Measurements from ENCODE around the gene DNAJC3. TPM values are rescaled to one million over a fixed set of nuclear protein-coding genes. Genes with fewer than 3 reads are reported as not detected.

Gene DNAJC3
- total and polyA plus RNA-seq, 2 of the 13 experiments (the other 11 are each of a cell fraction or from before 2014, with no cell fraction given) = 10.4 to 48.2 TPM

- peak; percentile 19; the same call in 1 of the 2 replicates for TF ChIP-seq UBTF (CRISPR knock-in tag; IDR thresholded peaks at IDR 0.05)
- 0 out of 2 replicates have a peak, but pooled peaks have one; percentile 33 for TF ChIP-seq ZNF776 (CRISPR knock-in tag; IDR thresholded peaks at IDR 0.05)
- no peak for TF ChIP-seq SMAD9 (CRISPR knock-in tag; IDR thresholded peaks at IDR 0.05)
- TF ChIP-seq RFXAP (CRISPR knock-in tag; IDR thresholded peaks at IDR 0.05; ENCODE audit: borderline replicate concordance) = no peak
- 0 out of 2 replicates have a peak, but pooled peaks have one; percentile 21 for TF ChIP-seq TFE3 (CRISPR knock-in tag; IDR thresholded peaks at IDR 0.05)
- TF ChIP-seq CENPT (CRISPR knock-in tag; IDR thresholded peaks at IDR 0.05; ENCODE audit: low read depth) = peak; percentile 52; the same call in 1 of the 2 replicates
- no peak for TF ChIP-seq KDM6A (CRISPR knock-in tag; IDR thresholded peaks at IDR 0.05; ENCODE audit: low read depth)
- TF ChIP-seq ZNF563 (CRISPR knock-in tag; IDR thresholded peaks at IDR 0.05) = peak; percentile 21; the same call in 1 of the 2 replicates
- TF ChIP-seq ZNF800 (CRISPR knock-in tag; IDR thresholded peaks at IDR 0.05) = peak; percentile 93
- peak; percentile 39; the same call in 1 of the 2 replicates for TF ChIP-seq TAF1 (CRISPR knock-in tag; IDR thresholded peaks at IDR 0.05)
- no peak for TF ChIP-seq FOXP4 (CRISPR knock-in tag; IDR thresholded peaks at IDR 0.05)
- no peak for TF ChIP-seq ZNF24 (IDR thresholded peaks at IDR 0.05)
- peak; percentile 7; the same call in 1 of the 2 replicates for TF ChIP-seq ZNF770 (CRISPR knock-in tag; IDR thresholded peaks at IDR 0.05)
- 0 out of 2 replicates have a peak, but pooled peaks have one; percentile 45 for TF ChIP-seq ZNF891 (CRISPR knock-in tag; IDR thresholded peaks at IDR 0.05)
- TF ChIP-seq RBFOX2 (IDR thresholded peaks at IDR 0.05; ENCODE audit: low read depth, low read length) = peak; percentile 58; the same call in 1 of the 2 replicates
- peak; percentile 48; the same call in 1 of the 2 replicates for TF ChIP-seq ZNF709 (CRISPR knock-in tag; IDR thresholded peaks at IDR 0.05)
- TF ChIP-seq DDIT3 (CRISPR knock-in tag; IDR thresholded peaks at IDR 0.05) = no peak
- TF ChIP-seq ATAD3A (CRISPR knock-in tag; IDR thresholded peaks at IDR 0.05) = no peak
- no peak for TF ChIP-seq SALL2 (CRISPR knock-in tag; IDR thresholded peaks at IDR 0.05)
Measured at GRCh38 chr13:95643936-95644598, 32.9 kb upstream of the DNAJC3 start (continued).
